HG03103 (cell line): ENCODE measurements around the gene MSRB1.
"Not testable (repeated sequence)": the region's sequence is repeated elsewhere in the genome, so short reads cannot be mapped to it uniquely, and the experiment has no call there.

Experiments used
- ATAC-seq: cut with Tn5 transposase; IDR thresholded peaks from one replicate; pipeline ENCODE4 v1.9.1; 2021; ENCODE audit warnings: low read depth; ENCODE audit not compliant: unreplicated experiment

Gene MSRB1

DNA sequence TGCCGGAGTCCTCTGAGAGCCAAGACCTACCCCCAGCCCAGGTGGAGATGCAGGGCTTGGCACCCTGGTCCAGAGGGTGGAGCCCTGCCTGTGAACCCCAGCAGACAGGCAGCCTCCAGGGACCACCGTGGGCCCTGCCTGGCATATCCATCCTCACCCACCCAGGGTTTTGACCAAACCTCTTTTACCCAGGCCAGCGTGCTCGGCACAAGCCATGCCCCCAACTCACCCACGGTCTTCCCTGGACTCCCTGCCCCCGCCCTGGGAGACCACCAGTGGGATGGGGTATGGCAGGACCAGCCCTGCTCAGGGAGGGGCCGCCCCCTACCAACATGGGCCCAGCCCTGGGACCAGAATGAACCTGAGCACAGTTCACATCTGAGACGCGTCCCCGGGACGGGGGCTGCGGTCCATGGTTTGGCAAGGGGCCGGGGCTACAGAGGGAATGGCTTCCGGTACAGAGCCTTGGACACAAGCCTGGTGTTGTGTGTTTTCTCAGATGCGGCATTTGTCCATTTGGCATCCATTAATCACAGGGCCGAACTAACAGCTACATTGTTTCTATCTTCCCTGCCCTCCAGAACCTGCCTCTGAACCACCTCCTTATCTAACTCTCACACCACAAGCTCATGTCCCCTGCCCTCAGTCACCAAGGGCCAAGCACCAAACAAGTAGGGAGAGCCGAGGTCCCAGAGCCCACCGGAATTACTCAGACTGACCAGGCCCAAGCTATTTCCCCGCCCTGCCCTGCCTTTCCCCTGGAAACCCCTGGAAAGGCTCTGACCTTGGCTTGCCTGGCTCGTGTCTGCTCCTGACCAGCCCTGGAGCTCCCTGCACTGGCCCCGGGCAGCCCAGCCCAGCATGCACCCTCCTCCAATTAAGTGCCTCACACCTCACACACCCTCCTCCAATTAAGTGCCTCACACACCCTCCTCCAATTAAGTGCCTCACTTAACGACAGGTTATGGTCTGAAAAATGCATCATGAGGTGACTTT is 38.9 kb downstream of the MSRB1 start:
- ATAC-seq, result no peak

- ATAC-seq, result no peak
These were observed 39.8 kb downstream of the MSRB1 start for GRCh38 chr16:1903220-1903574.

DNA sequence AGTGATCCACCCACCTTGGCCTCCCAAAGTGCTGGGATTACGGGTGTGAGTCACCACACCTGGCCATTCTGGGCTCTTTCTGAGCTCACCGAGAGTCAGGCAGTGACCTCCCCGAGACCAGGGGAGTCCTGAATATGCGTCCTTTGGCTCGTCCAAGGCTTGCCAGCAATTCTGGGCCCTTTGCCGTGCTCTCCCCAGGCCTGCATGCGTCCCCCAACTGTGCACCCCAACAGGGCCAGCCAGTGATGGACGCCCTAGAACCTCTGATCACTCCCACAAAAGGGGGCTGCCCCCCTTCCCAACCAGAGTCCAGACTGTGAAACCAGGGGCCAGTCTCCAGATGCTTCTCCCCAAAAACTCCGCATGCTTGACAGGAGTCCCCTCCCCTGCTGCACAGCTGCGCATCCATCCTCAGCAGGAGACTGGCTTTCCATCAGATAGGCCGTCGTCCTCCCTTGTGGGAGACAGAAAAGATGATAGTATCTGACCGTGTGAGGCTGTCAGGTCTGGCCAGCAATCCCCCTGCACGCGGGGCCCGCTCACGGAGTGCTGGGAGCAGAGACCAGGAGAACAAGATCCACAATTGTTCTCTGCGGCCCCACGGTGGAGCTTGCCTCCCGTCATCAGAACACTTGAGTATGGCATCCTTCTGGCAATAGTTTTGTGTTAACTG is 40.3 kb downstream of the MSRB1 start:
- ATAC-seq, result no peak

GRCh38 chr16:1900452-1900774 is 42.6 kb downstream of the MSRB1 start:
- ATAC-seq, result no peak

DNA sequence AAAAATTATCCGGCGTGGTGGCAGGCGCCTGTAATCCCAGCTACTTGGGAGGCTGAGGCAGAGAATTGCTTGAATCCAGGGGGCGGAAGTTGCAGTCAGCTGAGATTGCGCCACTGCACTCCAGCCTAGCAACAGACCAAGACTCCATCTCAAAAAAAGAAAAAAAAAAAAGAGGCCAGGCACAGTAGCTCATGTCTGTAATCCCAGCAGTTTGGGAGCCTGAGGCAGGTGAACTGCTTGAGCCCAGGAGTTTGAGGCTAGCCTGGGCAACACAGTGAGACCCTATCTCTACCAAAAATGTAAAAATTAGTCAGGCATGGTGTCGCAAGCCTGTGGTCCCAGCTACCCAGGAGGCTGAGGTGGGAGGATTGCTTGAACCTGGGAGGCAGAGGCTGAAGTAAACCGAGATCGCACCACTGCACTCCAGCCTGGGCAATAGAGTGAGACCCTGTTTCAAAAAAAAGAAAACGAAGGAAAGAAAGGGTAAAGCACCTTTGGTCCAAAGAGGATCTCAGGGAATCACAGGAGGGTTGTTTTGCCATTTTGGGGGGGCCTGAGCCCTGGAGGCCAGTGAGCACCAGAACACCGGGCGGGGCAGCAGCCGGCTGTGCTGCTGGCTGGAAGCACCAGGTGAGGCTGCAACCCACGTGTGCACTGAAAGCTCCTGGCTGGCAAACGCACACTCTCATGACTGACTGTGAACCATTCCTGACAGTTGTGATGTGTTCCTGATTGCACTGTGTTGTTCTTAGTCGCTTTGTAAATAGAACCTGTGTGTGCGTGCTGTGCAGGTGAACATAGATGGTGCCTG is 43.2 kb downstream of the MSRB1 start:
- no peak for ATAC-seq

GRCh38 chr16:1897692-1898091 is 45.3 kb downstream of the MSRB1 start:
- ATAC-seq, result not testable (repeated sequence)

GRCh38 chr16:1895949-1896675 is 46.9 kb downstream of the MSRB1 start:
- ATAC-seq, result no peak

GRCh38 chr16:1895068-1895467 is 47.9 kb downstream of the MSRB1 start:
- ATAC-seq, result no peak

- no peak for ATAC-seq
These were observed 52.3 kb downstream of the MSRB1 start for GRCh38 chr16:1890708-1891050.

GRCh38 chr16:1890024-1890707 is 52.8 kb downstream of the MSRB1 start:
- no peak for ATAC-seq
